GM23338 (cell line): ENCODE data around the gene BGLAP. TPM values are rescaled to one million over a fixed set of nuclear protein-coding genes. Genes with fewer than 3 reads are reported as not detected.

Experiments
- ATAC-seq: fragments of 200-7000 bp; cut with Tn5 transposase; 3 replicates; pipeline ENCODE4 v1.9.1; 2020
- DNase-seq: peaks from one replicate; pipeline ENCODE4 v3.0.0-alpha.2; 2015; ENCODE audit warnings: low spot score
- H2AFZ ChIP-seq: fragments of 200-600 bp; sonication (generic); 2 replicates; pipeline ENCODE4 v1.8.0; 2016; ENCODE audit warnings: antibody characterized with exemption, mild to moderate bottlenecking, moderate library complexity
- H3F3A ChIP-seq: fragments of 200-600 bp; sonication (generic); replicated peaks from 2 replicates; pipeline ENCODE4 v1.8.0; 2017; ENCODE audit warnings: antibody characterized with exemption, mixed run types, low read depth
- H3K27ac ChIP-seq: fragments of 200-600 bp; sonication (generic); 2 replicates; pipeline ENCODE4 v1.6.1; 2016; ENCODE audit warnings: low read depth
- H3K27me3 ChIP-seq: fragments of 200-600 bp; sonication (generic); 2 replicates; pipeline ENCODE4 v1.8.0; 2016; ENCODE audit warnings: mild to moderate bottlenecking, mixed run types, moderate library complexity; ENCODE audit not compliant: insufficient read depth
- H3K36me3 ChIP-seq: fragments of 200-600 bp; sonication (generic); 2 replicates; pipeline ENCODE4 v1.8.0; 2016; ENCODE audit warnings: mild to moderate bottlenecking; ENCODE audit not compliant: insufficient read depth
- H3K4me1 ChIP-seq: fragments of 200-600 bp; sonication (generic); 2 replicates; pipeline ENCODE4 v1.8.0; 2016; ENCODE audit warnings: mild to moderate bottlenecking, moderate library complexity; ENCODE audit not compliant: insufficient read depth
- H3K4me2 ChIP-seq: fragments of 200-600 bp; sonication (generic); 2 replicates; pipeline ENCODE4 v1.7.1; 2017; ENCODE audit warnings: mixed run types
- H3K4me3 ChIP-seq: fragments of 200-600 bp; sonication (generic); 2 replicates; pipeline ENCODE4 v1.6.1; 2016; ENCODE audit warnings: mixed run types
- H3K79me2 ChIP-seq: fragments of 200-600 bp; sonication (generic); replicated peaks from 2 replicates; pipeline ENCODE4 v1.8.0; 2017; ENCODE audit warnings: mild to moderate bottlenecking; ENCODE audit not compliant: insufficient read depth
- H3K9me2 ChIP-seq: fragments of 200-600 bp; sonication (generic); 2 replicates; pipeline ENCODE4 v1.8.0; 2017; ENCODE audit not compliant: insufficient read depth
- H4K20me1 ChIP-seq: fragments of 200-600 bp; sonication (generic); replicated peaks from 2 replicates; pipeline ENCODE4 v1.8.0; 2017; ENCODE audit warnings: mild to moderate bottlenecking; ENCODE audit not compliant: insufficient read depth
- H3K27ac Mint-ChIP-seq: 2 replicates; pipeline ENCODE4 v1.8.0; 2020; ENCODE audit warnings: inconsistent platforms, mild to moderate bottlenecking, moderate library complexity, mixed read lengths
- H3K27me3 Mint-ChIP-seq: 3 replicates; pipeline ENCODE4 v1.8.0; 2022; ENCODE audit warnings: low read depth, mild to moderate bottlenecking, moderate library complexity, mixed read lengths, inconsistent platforms; ENCODE audit not compliant: insufficient read depth, poor library complexity
- H3K36me3 Mint-ChIP-seq: 3 replicates; pipeline ENCODE4 v1.8.0; 2021; ENCODE audit warnings: low read depth, mild to moderate bottlenecking, inconsistent platforms, moderate library complexity, mixed read lengths
- H3K4me1 Mint-ChIP-seq: 3 replicates; pipeline ENCODE4 v1.8.0; 2020; ENCODE audit warnings: mild to moderate bottlenecking, inconsistent platforms, mixed read lengths
- H3K4me3 Mint-ChIP-seq: 3 replicates; pipeline ENCODE4 v1.8.0; 2021; ENCODE audit warnings: moderate library complexity, mild to moderate bottlenecking, inconsistent platforms, mixed read lengths
- H3K9me3 Mint-ChIP-seq: 3 replicates; pipeline ENCODE4 v1.8.0; 2020; ENCODE audit warnings: moderate library complexity, mild to moderate bottlenecking, inconsistent platforms, mixed read lengths
- CREB1 ChIP-seq: fragments of 250-450 bp; sonication (Bioruptor Pico); IDR thresholded peaks from 2 replicates; pipeline ENCODE4 v1.5.0; 2020; ENCODE audit warnings: low read depth, mild to moderate bottlenecking, moderate library complexity
- CTCF ChIP-seq, 2 experiments: fragments of 200-600 bp in 1 of 2; sonication (generic) in 1 of 2; conservative IDR thresholded peaks; 2 replicates each; pipeline versions ENCODE4 v1.5.1 to v1.6.1; 2016 to 2017; ENCODE audit warnings: antibody characterized with exemption in 2 of 2, low read depth in 2 of 2, mild to moderate bottlenecking in 2 of 2, moderate library complexity in 1 of 2
- EZH2 ChIP-seq: fragments of 200-600 bp; sonication (generic); IDR thresholded peaks from one replicate; pipeline ENCODE4 v1.8.0; 2017; ENCODE audit warnings: antibody characterized with exemption, mild to moderate bottlenecking, low read depth; ENCODE audit not compliant: unreplicated experiment
- JUNB ChIP-seq: IDR thresholded peaks from one replicate; pipeline ENCODE4 v1.6.1; 2016; ENCODE audit warnings: antibody characterized with exemption; ENCODE audit not compliant: unreplicated experiment
- POLR2AphosphoS5 ChIP-seq: IDR thresholded peaks from 2 replicates; pipeline ENCODE4 v1.6.1; 2016; ENCODE audit warnings: antibody characterized with exemption, low read depth
- STAT1 ChIP-seq: IDR thresholded peaks from one replicate; pipeline ENCODE4 v1.6.1; 2016; ENCODE audit warnings: antibody characterized with exemption; ENCODE audit not compliant: unreplicated experiment
- ZNF331 ChIP-seq: fragments of 250-450 bp; sonication (Bioruptor Pico); IDR thresholded peaks from 2 replicates; pipeline ENCODE4 v1.5.0; 2020; ENCODE audit warnings: low read depth, mild to moderate bottlenecking, moderate library complexity
- ZNF462 ChIP-seq: fragments of 250-450 bp; sonication (Bioruptor Pico); IDR thresholded peaks from 2 replicates; pipeline ENCODE4 v1.5.0; 2020; ENCODE audit warnings: mild to moderate bottlenecking, moderate library complexity
- polyA plus RNA-seq: library from polyadenylated mRNA; unstranded; fragments of >200 nt; fragmentation: Nextera tagmentation; extraction: Ambion mirVana; gene quantifications from 2 replicates; pipeline ENCODE4 v1.2.1, GENCODE V29; 2016
- total RNA-seq: library from RNA; depleted of rRNA; stranded (reverse); fragments of >200 nt; shearing (Covaris generic); gene quantifications from 2 replicates; pipeline ENCODE4 v1.2.3, GENCODE V29; 2014

The BGLAP gene
- total and polyA plus RNA-seq, 2 experiments from 2014 or later: 0.36 to 0.42 TPM

GRCh38 chr1:156281281-156281680 lies 39.3 kb downstream of the BGLAP start:
- TF ChIP-seq ZNF331 (CRISPR knock-in tag) (no peak), POLR2AphosphoS5 (no peak), CTCF (conservative IDR thresholded peaks at IDR 0.05; ENCODE audit: low read depth in 2 of 2) (no peak)
- Histone ChIP-seq H3K36me3 (peaks cover 32% of the 10 kb centered on the region), H3K79me2 (peaks cover 45% of the 10 kb centered on the region), H3K27ac (peak overlapping the region; percentile 92; the same call in 1 of the 2 replicates), H3K4me2 (peak overlapping the region; percentile 96), H3K4me1 (peaks cover 16% of the 10 kb centered on the region), H3K4me3 (peak overlapping the region; percentile 83), H2AFZ (no peak overlapping the region), H3K9me2 (no peaks in the 10 kb centered on the region), H4K20me1 (peaks cover 41% of the 10 kb centered on the region), H3F3A (peaks cover 26% of the 10 kb centered on the region; the same call in 1 of the 2 replicates), H3K27me3 (no peaks in the 10 kb centered on the region)
- Mint-ChIP-seq H3K4me1 (peaks cover 19% of the 10 kb centered on the region), H3K27me3 (peaks cover 15% of the 10 kb centered on the region), H3K9me3 (no peaks in the 10 kb centered on the region), H3K36me3 (peaks cover 26% of the 10 kb centered on the region), H3K4me3 (peak overlapping the region; percentile 98), H3K27ac (peak overlapping the region; percentile 97)
- DNase-seq: no peak
- no peak for ATAC-seq

- ATAC-seq: peak; percentile 43
- TF ChIP-seq CTCF (conservative IDR thresholded peaks at IDR 0.05; ENCODE audit: low read depth in 2 of 2) (no peak), JUNB (no peak), ZNF331 (CRISPR knock-in tag) (no peak), POLR2AphosphoS5 (no peak), EZH2 (no peak), STAT1 (no peak), CREB1 (CRISPR knock-in tag) (no peak), ZNF462 (CRISPR knock-in tag) (no peak)
Measured at GRCh38 chr1:156281693-156282478, 39.9 kb downstream of the BGLAP start.

More at GRCh38 chr1:156281693-156282478, 39.9 kb downstream of the BGLAP start:
- Histone ChIP-seq H4K20me1 (peaks cover 41% of the 10 kb centered on the region), H3K9me2 (no peaks in the 10 kb centered on the region), H3F3A (peaks cover 25% of the 10 kb centered on the region; the same call in 1 of the 2 replicates), H3K27ac (peak overlapping the region; percentile 92), H3K4me3 (peak overlapping the region; percentile 83), H3K4me2 (peak overlapping the region; percentile 96), H3K27me3 (no peaks in the 10 kb centered on the region), H3K36me3 (peaks cover 26% of the 10 kb centered on the region), H2AFZ (no peak overlapping the region), H3K79me2 (peaks cover 45% of the 10 kb centered on the region), H3K4me1 (peaks cover 16% of the 10 kb centered on the region)
- peak; percentile 18 for DNase-seq
- Mint-ChIP-seq H3K36me3 (peaks cover 20% of the 10 kb centered on the region), H3K4me1 (peaks cover 19% of the 10 kb centered on the region), H3K9me3 (no peaks in the 10 kb centered on the region), H3K4me3 (peak overlapping the region; percentile 98), H3K27ac (peak overlapping the region; percentile 97), H3K27me3 (peaks cover 16% of the 10 kb centered on the region)
